ENCODE measurements around the gene MIS18BP1. TPM values are rescaled to one million over a fixed set of nuclear protein-coding genes. Genes with fewer than 3 reads are reported as not detected.

The MIS18BP1 gene
- total RNA-seq, 3 donors from 2014 or later, result 20.4 to 27.7 (median 22.1) TPM

GRCh38 chr14:45212231-45212630 is 40.8 kb downstream of the MIS18BP1 start:
- DNase-seq (no peak), ATAC-seq (no peak)
- Histone ChIP-seq H3K4me3 (no peak overlapping the region), H3K9me3 (no peaks in the 10 kb centered on the region), H3K36me3 (ENCODE audit: low read depth) (peaks cover 4% of the 10 kb centered on the region), H3K4me1 (ENCODE audit: low read depth) (no peaks in the 10 kb centered on the region)
- no peak for TF ChIP-seq CTCF (IDR thresholded peaks at IDR 0.05)
- intact Hi-C loops (cut with DNase I, micrococcal nuclease), result no loop called here

GRCh38 chr14:45211295-45211694 is 41.7 kb downstream of the MIS18BP1 start:
- no peak for ATAC-seq
- Histone ChIP-seq H3K36me3 (ENCODE audit: low read depth) (peaks cover 4% of the 10 kb centered on the region), H3K4me1 (ENCODE audit: low read depth) (no peaks in the 10 kb centered on the region), H3K4me3 (no peak overlapping the region), H3K9me3 (no peaks in the 10 kb centered on the region)
- TF ChIP-seq CTCF (IDR thresholded peaks at IDR 0.05), result no peak
- DNase-seq, result no peak
- intact Hi-C loops (cut with DNase I, micrococcal nuclease), result no loop called here

- no peaks in the 10 kb centered on the region for H3K9me3 ChIP-seq
- TF ChIP-seq CTCF (IDR thresholded peaks at IDR 0.05), result no peak
- no peaks in the 10 kb centered on the region for H3K36me3 ChIP-seq (ENCODE audit: low read depth)
These were observed 42.8 kb downstream of the MIS18BP1 start for GRCh38 chr14:45210159-45210558.

GRCh38 chr14:45204241-45204640 is 48.8 kb downstream of the MIS18BP1 start:
- DNase-seq, result no peak
- Histone ChIP-seq H3K4me3 (no peak overlapping the region), H3K36me3 (ENCODE audit: low read depth) (no peaks in the 10 kb centered on the region), H3K9me3 (no peaks in the 10 kb centered on the region), H3K4me1 (ENCODE audit: low read depth) (no peaks in the 10 kb centered on the region)
- intact Hi-C loops (cut with DNase I, micrococcal nuclease), result no loop called here
- no peak for TF ChIP-seq CTCF (IDR thresholded peaks at IDR 0.05)
- no peak for ATAC-seq

More at GRCh38 chr14:45210159-45210558, 42.8 kb downstream of the MIS18BP1 start:
- DNase-seq (no peak), ATAC-seq (no peak)
- Histone ChIP-seq H3K4me3 (no peak overlapping the region), H3K4me1 (ENCODE audit: low read depth) (no peaks in the 10 kb centered on the region)
- intact Hi-C loops (cut with DNase I, micrococcal nuclease), result no loop called here

- Histone ChIP-seq H3K36me3 (ENCODE audit: low read depth) (no peaks in the 10 kb centered on the region), H3K4me1 (ENCODE audit: low read depth) (no peaks in the 10 kb centered on the region), H3K4me3 (no peak overlapping the region), H3K9me3 (no peaks in the 10 kb centered on the region)
- DNase-seq (no peak), ATAC-seq (peak; percentile 26)
- TF ChIP-seq CTCF (IDR thresholded peaks at IDR 0.05), result no peak
- intact Hi-C loops (cut with DNase I, micrococcal nuclease), result no loop called here
These were observed 51.1 kb downstream of the MIS18BP1 start for GRCh38 chr14:45201905-45202304.

- no peaks in the 10 kb centered on the region for H3K9me3 ChIP-seq
- intact Hi-C loops (cut with DNase I, micrococcal nuclease), result no loop called here
- H3K36me3 ChIP-seq (ENCODE audit: low read depth), result no peaks in the 10 kb centered on the region
- no peak for ATAC-seq
- no peak overlapping the region for H3K4me3 ChIP-seq
- no peak for TF ChIP-seq CTCF (IDR thresholded peaks at IDR 0.05)
- H3K4me1 ChIP-seq (ENCODE audit: low read depth), result no peaks in the 10 kb centered on the region
- DNase-seq, result no peak
These were observed 53.8 kb downstream of the MIS18BP1 start for GRCh38 chr14:45199230-45199629.
